ENCODE data around the gene CCNF. TPM values are rescaled to one million over a fixed set of nuclear protein-coding genes. Genes with fewer than 3 reads are reported as not detected.

The CCNF gene
- total RNA-seq, 4 donors from 2014 or later: 5.6 to 17.7 (median 11.3) TPM

DNA sequence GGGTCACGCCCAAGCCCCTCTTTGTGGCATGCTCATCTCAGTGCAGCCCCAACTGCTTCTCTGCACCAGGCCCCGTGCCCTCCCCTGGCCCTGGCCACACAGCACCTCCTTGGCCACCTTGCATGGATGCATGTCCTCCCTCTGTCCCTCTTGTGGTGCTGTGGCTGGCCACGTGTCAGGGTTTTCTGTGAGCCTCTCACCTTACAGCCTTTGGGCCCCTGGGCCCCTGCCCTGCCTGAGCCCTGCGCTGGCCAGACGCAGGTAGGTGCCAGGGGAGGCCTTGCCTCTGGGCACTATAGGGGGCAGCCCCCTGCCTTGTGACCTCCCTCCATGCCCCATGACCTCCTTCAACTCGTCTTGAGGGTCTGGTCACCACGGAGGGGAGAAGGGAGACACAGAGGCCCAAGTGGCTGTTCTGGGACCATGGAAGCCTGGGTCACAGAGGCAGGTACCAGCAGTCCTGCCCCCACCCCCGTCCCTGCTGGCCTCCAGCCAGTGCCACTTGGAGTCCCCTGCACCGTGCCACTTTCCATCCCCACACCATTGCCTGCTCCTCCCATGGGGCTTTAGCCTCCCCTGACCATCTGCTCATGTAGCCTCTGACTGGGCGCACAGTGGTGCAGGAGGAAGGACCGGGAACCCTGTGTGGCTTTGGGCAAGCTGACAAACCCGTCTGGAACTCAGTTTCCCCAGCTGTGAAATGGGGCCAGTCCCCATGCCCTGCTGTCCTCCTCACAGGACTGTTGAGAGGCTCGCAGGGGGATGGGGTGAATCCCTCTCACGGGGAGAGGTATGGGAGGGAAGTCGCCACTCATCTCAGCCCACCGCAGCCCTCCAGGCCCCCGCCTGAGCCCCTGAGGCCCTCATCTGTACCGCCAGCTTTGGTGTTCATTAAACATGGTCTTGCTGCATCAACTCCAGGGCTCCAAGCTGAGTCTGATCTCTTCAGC lies 73.0 kb downstream of the CCNF start:
- DNase-seq (ENCODE audit: low spot score in 2 of 2): no peak
- WGBS, 2 donors: 71 to 81% methylated on average over 15 of the region's 18 CpGs
- H3K4me3 ChIP-seq (ENCODE audit: low read depth, poor library complexity, severe bottlenecking): no peak overlapping the region
- no peak for TF ChIP-seq POLR2A (IDR thresholded peaks at IDR 0.05)
- TF ChIP-seq, protein P1, sequence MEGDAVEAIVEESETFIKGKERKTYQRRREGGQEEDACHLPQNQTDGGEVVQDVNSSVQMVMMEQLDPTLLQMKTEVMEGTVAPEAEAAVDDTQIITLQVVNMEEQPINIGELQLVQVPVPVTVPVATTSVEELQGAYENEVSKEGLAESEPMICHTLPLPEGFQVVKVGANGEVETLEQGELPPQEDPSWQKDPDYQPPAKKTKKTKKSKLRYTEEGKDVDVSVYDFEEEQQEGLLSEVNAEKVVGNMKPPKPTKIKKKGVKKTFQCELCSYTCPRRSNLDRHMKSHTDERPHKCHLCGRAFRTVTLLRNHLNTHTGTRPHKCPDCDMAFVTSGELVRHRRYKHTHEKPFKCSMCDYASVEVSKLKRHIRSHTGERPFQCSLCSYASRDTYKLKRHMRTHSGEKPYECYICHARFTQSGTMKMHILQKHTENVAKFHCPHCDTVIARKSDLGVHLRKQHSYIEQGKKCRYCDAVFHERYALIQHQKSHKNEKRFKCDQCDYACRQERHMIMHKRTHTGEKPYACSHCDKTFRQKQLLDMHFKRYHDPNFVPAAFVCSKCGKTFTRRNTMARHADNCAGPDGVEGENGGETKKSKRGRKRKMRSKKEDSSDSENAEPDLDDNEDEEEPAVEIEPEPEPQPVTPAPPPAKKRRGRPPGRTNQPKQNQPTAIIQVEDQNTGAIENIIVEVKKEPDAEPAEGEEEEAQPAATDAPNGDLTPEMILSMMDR (IDR thresholded peaks at IDR 0.05): no peak
- intact Hi-C loops (cut with DNase I; ENCODE audit: low total_unique reads): loop anchor here (10.0 kb wide), 1 partner anchor 267 kb away; the partner anchor contains the start of gene DNASE1L2

- 89 to 91% methylated on average over 14 of the region's 14 CpGs for WGBS, 2 donors
- intact Hi-C loops (cut with DNase I; ENCODE audit: low total_unique reads): loop anchor here (10.0 kb wide), 1 partner anchor 271 kb away; the partner anchor contains the start of gene DNASE1L2
- no peak overlapping the region for H3K4me3 ChIP-seq (ENCODE audit: low read depth, poor library complexity, severe bottlenecking)
- no peak for DNase-seq (ENCODE audit: low spot score in 2 of 2)
- TF ChIP-seq, protein P1 (IDR thresholded peaks at IDR 0.05): no peak
- TF ChIP-seq POLR2A (IDR thresholded peaks at IDR 0.05): no peak
Measured at GRCh38 chr16:2505695-2506094, 76.4 kb downstream of the CCNF start.

GRCh38 chr16:2507052-2507659 lies 77.9 kb downstream of the CCNF start:
- H3K4me3 ChIP-seq (ENCODE audit: low read depth, poor library complexity, severe bottlenecking): no peak overlapping the region
- no peak for DNase-seq (ENCODE audit: low spot score in 2 of 2)
- intact Hi-C loops (cut with DNase I; ENCODE audit: low total_unique reads): loop anchor here (10.0 kb wide), 1 partner anchor 272 kb away; the partner anchor contains the start of gene DNASE1L2
- 79 to 80% methylated on average over 14 of the region's 14 CpGs for WGBS, 2 donors
- TF ChIP-seq, protein P1 (IDR thresholded peaks at IDR 0.05): no peak
- no peak for TF ChIP-seq POLR2A (IDR thresholded peaks at IDR 0.05)

GRCh38 chr16:2507665-2508064 lies 78.4 kb downstream of the CCNF start:
- DNase-seq (ENCODE audit: low spot score in 2 of 2): no peak
- intact Hi-C loops (cut with DNase I; ENCODE audit: low total_unique reads): loop anchor here (10.0 kb wide), 1 partner anchor 273 kb away; the partner anchor contains the start of gene DNASE1L2
- WGBS, 2 donors: 85 to 86% methylated on average over 8 to 11 of the region's 11 CpGs

More at GRCh38 chr16:2507665-2508064, 78.4 kb downstream of the CCNF start:
- TF ChIP-seq POLR2A (IDR thresholded peaks at IDR 0.05): no peak
- TF ChIP-seq, protein P1 (IDR thresholded peaks at IDR 0.05): no peak
- no peak overlapping the region for H3K4me3 ChIP-seq (ENCODE audit: low read depth, poor library complexity, severe bottlenecking)

Small RNA genes within 50 kb of the gene (microRNA-seq; reads per million reads assigned to microRNA genes)
- gene MIR6767 (ENCODE audit: borderline number of aligned reads in 1 of 2, borderline replicate concordance in 2 of 2): 0 to 0.57 reads per million in 2 donors
- gene MIR6768 (ENCODE audit: borderline number of aligned reads in 1 of 2, borderline replicate concordance in 2 of 2): 0 reads per million in 2 donors

Other genes starting within 250 kb of the CCNF start
- gene CASKIN1, start 232.8 kb upstream of the CCNF start, total RNA-seq: 1 to 10 TPM in 3 of 4 donors, under 1 TPM in 1; 0.71 to 2.2 (median 1.3) TPM
- 10 to 100 TPM; 43.8 to 69.4 (median 54.9) TPM for gene MLST8, start 224.0 kb upstream of the CCNF start, total RNA-seq
- gene BRICD5, start 218.6 kb upstream of the CCNF start, total RNA-seq: 1 to 10 TPM; 2.3 to 6.2 (median 2.5) TPM
- gene PGP, start 214.6 kb upstream of the CCNF start, total RNA-seq: 10 to 100 TPM in 3 of 4 donors, 1 to 10 TPM in 1; 9.6 to 19.4 (median 12.8) TPM
- 10 to 100 TPM; 50.3 to 85.8 (median 57.4) TPM for gene E4F1, start 205.9 kb upstream of the CCNF start, total RNA-seq
- gene DNASE1L2, start 193.0 kb upstream of the CCNF start, total RNA-seq: 10 to 100 TPM; 39.8 to 93.3 (median 55.0) TPM
- 10 to 100 TPM; 37.1 to 69.9 (median 54.5) TPM for gene ECI1, start 177.9 kb upstream of the CCNF start, total RNA-seq
- gene RNPS1, start 161.3 kb upstream of the CCNF start, total RNA-seq: 100 to 1,000 TPM; 127 to 132 (median 128) TPM
- gene ABCA3, start 88.7 kb upstream of the CCNF start, total RNA-seq: 10 to 100 TPM in 1 of 4 donors, 1 to 10 TPM in 3; 5.4 to 10.3 (median 9.5) TPM
- gene TEDC2, start 30.7 kb downstream of the CCNF start, total RNA-seq: 1 to 10 TPM in 3 of 4 donors, under 1 TPM in 1; 0.64 to 1.9 (median 1.8) TPM
- gene NTN3, start 41.9 kb downstream of the CCNF start, total RNA-seq: under 1 TPM in 2 of 4 donors, not detected in 2; 0.45 to 0.95 TPM
- 10 to 100 TPM; 12.1 to 19.1 (median 15.3) TPM for gene TBC1D24, start 45.7 kb downstream of the CCNF start, total RNA-seq
- gene ATP6V0C, start 84.5 kb downstream of the CCNF start, total RNA-seq: 100 to 1,000 TPM in 3 of 4 donors, 10 to 100 TPM in 1; 63.1 to 218 (median 126) TPM
- 10 to 100 TPM; 32.9 to 50.3 (median 42.2) TPM for gene AMDHD2, start 90.9 kb downstream of the CCNF start, total RNA-seq
- gene CEMP1, start 102.0 kb downstream of the CCNF start, total RNA-seq: 1 to 10 TPM in 2 of 4 donors, under 1 TPM in 2; 0.17 to 5.9 (median 0.83) TPM
- 10 to 100 TPM; 35.3 to 40.4 (median 39.0) TPM for gene PDPK1, start 108.6 kb downstream of the CCNF start, total RNA-seq